GM13977 (cell line): ENCODE results near the gene ATP1A2.

Experiments
- DNase-seq: peaks from one replicate; pipeline ENCODE4 v3.0.0; 2012; ENCODE audit warnings: low spot score
- CTCF ChIP-seq: IDR thresholded peaks from 2 replicates; pipeline ENCODE4 v1.5.1; 2012; ENCODE audit warnings: mild to moderate bottlenecking, control low read depth; ENCODE audit not compliant: insufficient read depth; ENCODE audit errors: extremely low read depth, missing control alignments
- in situ Hi-C: fragments of 300-500 bp; cut with MboI; formaldehyde crosslinking; loops from one replicate; pipeline ENCODE4 v1.12.0; 2022; ENCODE audit warnings: low sequenced_read_pairs, low pct_unique_long_range_greater_than_20kb, mixed read lengths, inconsistent platforms; ENCODE audit not compliant: unreplicated experiment

The ATP1A2 gene

GRCh38 chr1:160159846-160160245 is 44.3 kb downstream of the ATP1A2 start:
- in situ Hi-C loops = no loop called here
- no peak for DNase-seq
- TF ChIP-seq CTCF = no peak

- DNase-seq = peak; percentile 44
- peak; percentile 62 for TF ChIP-seq CTCF
- in situ Hi-C loops = no loop called here
Observed at GRCh38 chr1:160161965-160162705, 46.6 kb downstream of the ATP1A2 start.

GRCh38 chr1:160162931-160163330 is 47.4 kb downstream of the ATP1A2 start:
- no peak for TF ChIP-seq CTCF
- in situ Hi-C loops = no loop called here
- DNase-seq = no peak

GRCh38 chr1:160163615-160164014 is 48.1 kb downstream of the ATP1A2 start:
- no peak for TF ChIP-seq CTCF
- no peak for DNase-seq
- in situ Hi-C loops = no loop called here

GRCh38 chr1:160164121-160164520 is 48.6 kb downstream of the ATP1A2 start:
- no peak for TF ChIP-seq CTCF
- no peak for DNase-seq
- in situ Hi-C loops = no loop called here

- DNase-seq = no peak
- TF ChIP-seq CTCF = no peak
- in situ Hi-C loops = no loop called here
Observed at GRCh38 chr1:160166166-160166868, 50.8 kb downstream of the ATP1A2 start.
